ENCODE measurements around the gene NGF. TPM values are rescaled to one million over a fixed set of nuclear protein-coding genes. Genes with fewer than 3 reads are reported as not detected.
A peak's percentile ranks its signal among the peaks of the same experiment; 100 is the strongest.
"Not testable (repeated sequence)": the region's sequence is repeated elsewhere in the genome, so short reads cannot be mapped to it uniquely, and the experiment has no call there.

The NGF gene
- not detected in 2 replicates for total RNA-seq (2014; rRNA removed; shearing (Covaris generic))

- no peak for DNase-seq (ENCODE audit: low spot score)
These were observed at the start of gene NGF for GRCh38 chr1:115337633-115338456. TSS of gene NGF (minus strand) at chr1:115338249. CDS start at chr1:115286795, 51,454 bp downstream.

GRCh38 chr1:115383455-115383854, 45.4 kb upstream of the NGF start:
- DNase-seq (ENCODE audit: low spot score): not testable (repeated sequence)

DNA sequence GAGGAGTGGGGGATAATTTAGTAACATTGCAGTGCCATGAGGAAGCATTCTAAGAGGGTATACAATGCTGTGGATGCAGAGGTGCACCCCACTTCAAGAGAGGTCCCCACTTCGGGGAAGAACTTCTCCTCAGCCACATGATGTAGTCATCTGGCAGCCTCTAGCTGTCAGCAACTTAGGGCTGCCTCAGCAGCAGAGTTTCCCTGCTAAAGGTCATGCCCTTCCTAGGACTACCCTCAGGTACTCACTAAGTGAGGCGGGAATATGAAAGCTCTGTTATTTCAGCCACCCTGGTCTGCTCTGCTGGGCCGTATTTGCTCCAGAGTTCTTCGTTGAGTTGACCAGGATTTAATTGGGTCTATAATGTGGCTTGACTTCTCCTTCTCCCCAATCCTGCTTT, 41.9 kb upstream of the NGF start:
- no peak for DNase-seq (ENCODE audit: low spot score)

- DNase-seq (ENCODE audit: low spot score): no peak
These were observed 39.4 kb upstream of the NGF start for GRCh38 chr1:115377411-115377810.

GRCh38 chr1:115374598-115374997, 36.5 kb upstream of the NGF start:
- DNase-seq (ENCODE audit: low spot score): no peak

DNA sequence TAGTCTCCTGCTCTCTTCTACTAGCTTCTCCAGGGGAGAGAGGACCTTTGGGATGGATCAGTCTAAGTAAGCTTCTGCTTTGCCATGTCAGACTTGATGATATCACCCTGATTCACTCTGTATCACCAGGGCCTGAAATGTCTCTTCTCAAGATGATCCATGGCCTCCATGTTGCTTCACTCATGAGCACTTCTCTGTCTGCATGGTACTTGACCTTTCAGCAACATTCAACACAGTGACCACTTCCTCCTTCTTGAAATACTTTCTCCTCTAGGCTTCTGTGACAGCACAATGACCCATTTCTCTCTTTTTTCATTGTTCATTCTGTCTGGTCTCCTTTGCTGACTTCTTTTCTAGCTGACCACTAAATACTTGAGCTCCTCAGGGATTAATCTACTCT, 35.3 kb upstream of the NGF start:
- DNase-seq (ENCODE audit: low spot score): no peak

DNA sequence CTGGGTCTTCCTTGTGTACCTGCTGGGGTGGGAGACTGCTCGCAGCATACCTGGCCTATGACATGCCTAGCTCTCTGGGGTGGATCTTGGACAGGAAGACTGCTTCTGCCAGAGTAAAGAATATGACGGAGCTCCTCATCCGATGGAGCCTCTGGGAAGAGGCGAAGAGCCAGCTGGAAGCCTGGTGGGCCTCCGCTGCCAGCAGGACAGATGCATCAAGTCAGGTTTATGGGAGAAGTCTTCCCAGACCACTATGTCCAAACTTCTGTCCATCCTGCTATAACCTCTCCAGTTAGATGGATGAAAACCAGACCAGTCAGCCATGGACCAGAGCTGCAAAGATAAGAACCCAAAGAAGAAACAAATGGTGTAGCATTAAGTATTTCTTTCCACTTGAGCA, 27.7 kb upstream of the NGF start:
- DNase-seq (ENCODE audit: low spot score): no peak

- no peak for DNase-seq (ENCODE audit: low spot score)
These were observed 26.7 kb upstream of the NGF start for GRCh38 chr1:115364780-115365155.

- no peak for DNase-seq (ENCODE audit: low spot score)
These were observed 26.2 kb upstream of the NGF start for GRCh38 chr1:115364046-115364779.

- no peak for DNase-seq (ENCODE audit: low spot score)
These were observed 25.1 kb upstream of the NGF start for GRCh38 chr1:115363171-115363570.

- not testable (repeated sequence) for DNase-seq (ENCODE audit: low spot score)
These were observed 22.6 kb upstream of the NGF start for GRCh38 chr1:115360505-115361129.

DNA sequence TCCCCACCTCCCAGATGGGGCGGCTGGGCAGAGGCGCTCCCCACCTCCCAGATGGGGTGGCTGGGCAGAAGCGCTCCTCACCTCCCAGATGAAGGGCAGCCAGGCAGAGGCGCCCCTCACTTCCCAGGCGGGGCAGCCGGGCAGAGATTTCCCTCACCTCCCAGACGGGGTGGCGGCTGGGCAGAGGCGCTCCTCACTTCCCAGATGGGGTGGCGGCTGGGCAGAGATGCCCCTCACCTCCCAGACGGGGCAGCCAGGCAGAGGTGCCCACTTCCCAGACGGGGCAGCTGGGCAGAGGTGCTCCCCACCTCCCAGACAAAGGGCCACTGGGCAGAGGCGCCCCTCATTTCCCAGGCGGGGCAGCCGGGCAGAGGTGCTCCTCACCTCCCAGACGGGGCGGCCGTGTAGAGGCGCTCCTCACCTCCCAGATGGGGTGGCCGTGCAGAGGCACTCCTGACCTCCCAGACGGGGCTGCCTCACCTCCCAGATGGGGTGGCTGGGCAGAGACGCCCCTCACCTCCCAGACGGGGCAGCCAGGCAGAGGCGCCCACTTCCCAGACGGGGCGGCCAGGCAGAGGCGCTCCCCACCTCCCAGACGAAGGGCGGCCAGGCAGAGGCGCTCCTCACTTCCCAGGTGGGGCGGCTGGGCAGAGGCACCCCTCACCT, 21.9 kb upstream of the NGF start:
- DNase-seq (ENCODE audit: low spot score): not testable (repeated sequence)

GRCh38 chr1:115356356-115356755, 18.3 kb upstream of the NGF start:
- DNase-seq (ENCODE audit: low spot score): peak; percentile 36

DNA sequence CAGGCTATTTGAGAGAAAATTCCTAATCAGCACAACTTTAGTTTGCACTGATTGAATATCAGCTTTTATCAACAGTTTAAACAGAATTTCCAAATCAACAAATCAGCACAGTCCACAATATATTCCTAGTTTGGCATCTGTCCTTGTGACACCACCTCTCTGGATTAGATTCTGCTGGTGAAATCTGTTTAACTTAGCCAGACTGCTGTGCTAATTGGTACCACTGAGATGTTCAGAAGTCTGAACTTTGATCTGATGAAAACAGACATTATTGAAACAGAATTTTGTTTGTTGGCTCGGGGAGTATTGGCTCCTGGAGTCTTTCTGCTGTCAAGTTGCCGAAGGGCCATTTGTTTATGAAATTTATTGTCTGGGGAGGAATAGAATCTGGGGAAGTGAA, 17.0 kb upstream of the NGF start:
- no peak for DNase-seq (ENCODE audit: low spot score)

GRCh38 chr1:115351143-115351542, 13.1 kb upstream of the NGF start:
- no peak for DNase-seq (ENCODE audit: low spot score)

- no peak for DNase-seq (ENCODE audit: low spot score)
These were observed 10.6 kb upstream of the NGF start for GRCh38 chr1:115348636-115349035.

- no peak for DNase-seq (ENCODE audit: low spot score)
These were observed 9.2 kb upstream of the NGF start for GRCh38 chr1:115347282-115347681.

- no peak for DNase-seq (ENCODE audit: low spot score)
These were observed 5.2 kb upstream of the NGF start for GRCh38 chr1:115343200-115343737.

DNA sequence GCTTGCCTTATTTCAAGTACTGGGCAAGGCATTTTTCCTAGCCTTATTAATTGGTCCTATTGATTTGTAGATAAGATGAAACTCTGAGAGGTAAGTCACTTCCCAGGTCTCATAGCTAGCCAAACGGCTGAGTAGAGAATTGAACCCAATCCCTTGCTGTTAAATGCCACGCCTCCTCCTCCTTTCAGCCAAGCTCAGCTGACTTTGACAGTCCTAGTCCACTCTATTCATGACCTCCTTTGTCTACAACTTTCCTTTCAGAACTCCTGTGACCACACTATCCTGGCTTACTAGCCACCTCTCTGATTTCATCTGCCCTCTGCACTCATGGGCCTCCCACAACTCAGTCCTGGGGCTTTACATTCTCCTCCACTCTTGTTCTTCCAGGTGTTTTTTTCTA, 3.9 kb upstream of the NGF start:
- no peak for DNase-seq (ENCODE audit: low spot score)

- no peak for DNase-seq (ENCODE audit: low spot score)
These were observed 2.8 kb upstream of the NGF start for GRCh38 chr1:115340879-115341278.

- no peak for DNase-seq (ENCODE audit: low spot score)
These were observed 390 bp upstream of the NGF start for GRCh38 chr1:115338457-115338820.

GRCh38 chr1:115337276-115337632, 795 bp downstream of the NGF start:
- DNase-seq (ENCODE audit: low spot score): no peak
